ENCODE data around the gene CDK2AP2.

GRCh38 chr11:67520856-67521824 lies 13.2 kb upstream of the CDK2AP2 start:
- TF ChIP-seq GATA2 (IDR thresholded peaks at IDR 0.05; ENCODE audit: low read depth, low read length) (no peak), GATA3 (IDR thresholded peaks at IDR 0.05; ENCODE audit: low read depth, low read length) (no peak)
